NCI-H1930 (cell line): ENCODE data around the gene ZNF429.
"Not testable (repeated sequence)": the region's sequence is repeated elsewhere in the genome, so short reads cannot be mapped to it uniquely, and the experiment has no call there.

ENCODE experiments used
- DNase-seq, 2 experiments: peaks; one replicate each; lab custom pipeline; 2025; lab: John Stamatoyannopoulos, UW

Gene ZNF429

DNA sequence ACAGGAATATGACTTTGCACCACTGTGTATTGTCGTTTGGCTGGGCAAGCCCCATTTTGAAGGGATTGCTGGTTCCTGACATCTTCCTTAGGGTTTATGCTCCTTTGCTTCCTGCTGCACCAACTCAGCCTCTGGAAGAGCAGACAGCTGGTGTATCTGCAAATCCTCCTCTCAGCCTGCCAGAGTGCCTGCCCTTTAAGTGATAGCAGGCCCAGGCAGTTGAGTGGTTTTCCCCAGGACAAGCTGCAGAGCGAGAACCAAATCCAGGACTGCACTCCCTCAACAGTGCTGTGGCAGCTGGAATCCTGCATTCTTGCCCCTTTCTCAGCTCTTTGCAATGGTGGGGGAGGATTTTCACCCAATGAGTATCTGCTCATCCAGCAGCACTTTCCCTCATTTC lies 85.5 kb downstream of the ZNF429 start:
- no peak for DNase-seq

DNA sequence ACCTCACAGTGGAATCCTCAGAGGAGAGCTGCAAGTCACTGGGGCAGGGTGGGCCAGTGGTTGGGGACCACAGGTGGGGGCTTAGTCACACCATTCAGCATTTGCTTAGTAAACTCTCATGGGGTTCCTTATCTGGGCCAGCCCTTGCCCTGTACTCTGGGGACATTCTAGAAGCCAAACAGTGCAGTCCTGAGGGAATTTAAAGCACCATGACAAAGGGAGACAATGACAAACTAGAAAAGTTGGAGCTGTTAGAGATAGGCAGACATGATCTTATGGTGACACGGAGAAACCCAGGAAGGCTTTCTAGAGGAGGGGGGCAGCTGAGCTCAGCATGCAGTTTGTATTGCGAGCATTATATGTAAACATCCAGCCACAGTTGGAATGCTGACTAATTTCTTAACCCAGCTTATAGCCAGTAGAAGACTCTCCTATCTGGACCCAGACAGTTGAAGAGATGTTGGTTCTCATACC lies 87.6 kb downstream of the ZNF429 start:
- no peak for DNase-seq

DNA sequence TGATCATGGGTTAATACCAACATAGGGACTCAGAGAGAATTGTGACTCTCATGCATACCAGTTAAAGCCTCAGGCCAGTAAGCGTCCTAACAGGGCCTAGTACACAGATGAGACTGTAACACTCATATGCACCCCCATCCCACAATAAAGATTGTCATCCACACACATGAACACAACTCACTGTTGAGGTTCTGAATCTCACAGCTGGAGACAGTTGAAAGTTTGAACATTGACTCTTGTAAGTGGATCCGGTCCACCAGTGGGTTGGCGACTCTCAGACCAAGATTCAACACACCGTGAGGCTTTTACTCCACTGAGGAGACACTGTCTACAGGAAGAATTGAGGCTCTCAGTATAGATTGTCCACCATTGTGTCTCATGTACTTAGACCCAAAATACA lies 88.1 kb downstream of the ZNF429 start:
- no peak for DNase-seq

DNA sequence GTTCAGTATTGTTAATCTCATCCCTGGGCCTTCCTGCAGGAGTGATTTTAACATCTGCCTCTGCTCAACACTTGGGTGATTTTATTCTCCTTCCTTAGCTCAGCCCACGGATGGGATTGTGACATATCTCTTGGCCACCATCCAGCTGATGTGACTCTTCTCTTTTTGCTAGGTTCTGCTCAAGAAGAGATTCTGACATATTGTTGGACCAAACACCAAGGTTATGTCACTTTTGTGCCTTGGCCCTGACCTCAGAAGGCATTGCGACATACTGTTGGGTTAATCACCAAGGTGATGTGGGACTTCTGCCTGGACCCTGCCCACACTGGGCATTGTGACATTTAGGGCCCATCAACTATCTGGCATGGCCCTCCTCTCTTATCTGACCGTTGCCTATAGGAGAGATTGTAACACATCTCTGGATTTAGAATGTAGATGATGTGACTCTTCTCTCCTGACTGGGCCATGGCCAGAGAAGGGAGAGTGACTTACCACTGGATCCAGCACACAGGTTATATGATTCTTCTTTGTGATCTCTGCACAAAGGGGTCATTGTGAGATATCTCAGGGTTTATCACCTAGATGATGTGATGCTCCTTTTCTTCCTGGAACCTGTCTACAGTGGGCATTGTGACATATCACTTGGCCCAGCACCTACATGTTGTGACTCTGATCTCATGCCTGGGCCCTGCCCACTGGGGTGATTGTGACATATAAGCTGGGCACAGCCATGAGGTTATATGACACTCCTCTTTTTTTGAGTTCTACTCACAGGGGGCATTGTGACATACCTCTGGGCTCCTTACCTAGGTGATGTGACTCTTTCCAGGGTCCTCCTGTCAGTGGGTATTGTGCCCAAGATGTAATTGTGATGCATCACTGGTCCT lies 88.8 kb downstream of the ZNF429 start:
- no peak for DNase-seq

DNA sequence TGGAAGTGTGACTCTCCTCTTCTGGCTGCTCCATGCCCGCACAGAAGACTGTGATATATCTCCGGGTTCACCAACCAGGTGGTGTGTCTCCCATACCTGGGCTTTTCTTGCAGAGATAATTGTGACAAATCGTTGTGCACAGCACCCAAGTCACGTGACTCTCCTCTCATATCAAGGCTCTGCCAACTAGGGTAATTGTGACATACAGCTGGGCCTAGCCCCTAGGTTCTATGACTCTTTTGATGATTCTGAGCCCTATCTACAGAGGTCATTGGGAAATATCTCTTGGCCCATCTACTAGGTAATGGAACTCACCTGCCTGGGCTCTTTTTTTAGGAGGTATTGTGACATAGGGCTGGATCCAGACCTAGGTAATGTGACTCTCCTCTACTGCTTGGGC lies 89.8 kb downstream of the ZNF429 start:
- DNase-seq, result no peak

DNA sequence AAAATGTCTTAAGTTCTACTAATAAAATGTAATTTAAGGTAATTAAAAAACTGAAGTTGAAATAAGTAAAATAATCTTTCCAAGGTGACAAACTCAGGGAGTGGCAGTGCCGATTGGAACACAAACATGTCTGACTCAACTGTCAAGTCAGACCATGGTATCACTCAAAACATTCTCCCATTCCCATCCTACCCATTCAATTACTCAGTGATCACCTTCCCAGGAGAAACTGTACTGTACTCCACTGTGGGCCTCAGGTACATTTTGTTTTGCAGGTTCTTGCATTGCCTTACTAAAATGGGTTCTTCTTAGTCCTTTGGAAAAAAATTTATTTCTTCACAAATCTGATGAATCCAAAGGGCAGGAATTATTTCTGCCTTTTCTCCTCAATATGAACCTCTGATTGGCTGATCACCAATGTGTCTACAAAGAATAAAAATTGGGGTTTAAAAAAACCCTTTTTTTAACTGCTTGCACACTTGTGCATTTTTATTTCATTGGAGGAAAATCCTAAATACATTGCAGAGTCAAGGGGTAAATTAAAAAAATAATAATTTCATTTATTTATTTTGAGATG lies 96.8 kb downstream of the ZNF429 start:
- no peak for DNase-seq

DNA sequence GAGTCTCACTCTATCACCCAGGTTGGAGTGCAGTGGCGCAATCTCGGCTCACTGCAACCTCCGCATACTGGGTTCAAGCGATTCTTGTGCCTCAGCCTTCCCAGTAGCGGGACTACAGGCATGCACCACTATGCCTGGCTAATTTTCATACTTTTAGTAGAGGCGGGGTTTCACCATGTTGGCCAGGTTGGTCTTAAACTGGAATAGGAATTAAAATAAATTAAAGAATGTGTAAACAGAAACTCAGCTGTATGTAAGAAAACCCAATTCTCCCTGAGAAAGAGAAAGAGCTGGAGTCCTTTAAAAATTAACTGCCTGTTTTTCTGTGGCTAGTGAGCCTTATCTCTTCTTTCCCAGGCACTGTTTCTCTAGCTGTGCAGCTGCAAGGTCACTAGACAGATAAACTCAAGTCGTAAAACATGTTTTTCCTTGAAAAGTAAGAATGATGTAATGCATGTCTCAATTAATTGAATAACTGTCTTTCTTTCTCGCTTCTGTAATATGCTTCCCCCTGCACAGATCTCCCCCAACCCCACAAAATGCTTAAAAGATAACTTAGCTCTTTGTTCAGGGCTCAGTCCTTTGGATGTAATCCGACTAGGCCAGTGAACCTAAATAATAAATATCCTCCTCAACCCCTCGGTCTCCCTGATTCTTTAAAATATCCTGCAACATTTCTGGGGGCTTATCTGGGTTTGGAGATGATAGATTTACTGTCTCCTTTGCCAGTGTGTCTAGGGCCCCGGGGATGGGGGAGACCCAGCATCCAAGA lies 97.4 kb downstream of the ZNF429 start:
- DNase-seq, result not testable (repeated sequence)

DNA sequence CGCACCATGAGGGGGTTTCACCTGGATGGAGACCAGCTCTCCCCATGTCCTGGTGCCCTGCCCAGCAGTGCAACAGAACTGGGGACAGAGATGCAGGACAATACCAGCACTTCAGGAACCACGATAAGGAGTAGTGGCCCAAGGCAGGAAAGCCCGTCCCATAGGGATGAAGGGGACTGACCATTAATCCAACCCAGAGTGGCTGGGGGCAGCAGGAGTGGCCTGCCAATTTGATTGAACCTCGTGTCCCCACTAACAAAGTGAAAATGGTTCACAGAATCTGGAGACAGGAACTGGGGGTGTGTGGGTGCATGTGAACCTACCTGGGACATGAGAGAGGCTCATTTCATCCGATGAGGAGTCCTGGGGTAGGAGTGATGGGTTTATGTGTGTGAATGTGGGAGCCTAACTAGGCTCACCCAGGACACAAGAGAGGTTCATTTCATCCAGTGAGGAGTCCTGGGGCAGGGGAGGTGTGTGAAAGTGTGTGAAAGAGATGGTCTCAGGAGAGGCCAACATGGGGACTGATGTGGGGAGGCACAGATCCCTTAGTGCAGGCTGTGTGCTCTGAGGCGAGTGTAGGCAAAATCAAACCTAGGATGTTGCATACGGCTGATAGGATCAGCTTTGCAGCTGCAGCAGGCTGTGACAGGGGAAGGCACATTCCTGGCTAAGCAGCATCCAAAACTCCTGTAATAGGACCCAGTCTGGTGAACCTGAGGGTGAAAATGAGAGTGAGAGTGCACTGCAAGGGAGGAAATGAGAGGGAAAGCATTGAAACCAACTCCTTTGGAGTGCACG lies 98.2 kb downstream of the ZNF429 start:
- no peak for DNase-seq

DNA sequence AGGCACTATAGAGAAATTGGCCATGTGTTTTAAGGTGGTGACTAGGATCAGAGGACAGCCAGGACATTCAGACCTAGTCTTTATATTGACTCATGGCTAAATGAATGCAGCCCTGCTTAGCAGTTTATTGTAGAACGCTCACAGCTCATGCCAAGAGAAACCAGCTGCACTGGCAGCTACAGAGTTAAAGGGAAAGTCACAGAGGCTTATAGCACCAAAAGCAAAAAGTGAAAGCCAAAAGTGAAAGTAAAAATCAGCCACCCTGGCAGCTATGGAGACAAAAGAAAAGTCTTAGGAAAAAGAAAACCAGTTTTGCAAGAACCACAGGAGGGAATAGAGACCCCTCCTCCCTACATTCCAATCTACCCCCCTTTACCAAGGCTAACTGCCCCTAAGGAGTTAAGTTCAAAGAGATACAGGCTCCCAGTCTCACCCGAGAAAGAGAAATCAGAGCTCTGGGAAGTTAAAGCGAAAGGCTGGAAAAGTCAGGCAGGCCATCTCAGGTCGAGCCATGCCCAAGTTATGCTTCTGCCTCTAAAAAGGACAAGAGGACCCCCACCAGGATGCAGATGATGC lies 99.0 kb downstream of the ZNF429 start:
- no peak for DNase-seq
